Lower lobe of right lung (tissue), 2 donors: ENCODE data around the gene APBB2. TPM values are rescaled to one million over a fixed set of nuclear protein-coding genes. Genes with fewer than 3 reads are reported as not detected.
A peak's percentile ranks its signal among the peaks of the same experiment; 100 is the strongest.

Experiments
- ATAC-seq, 2 donors: fragments of 200-7000 bp; cut with Tn5 transposase; one replicate each; pipeline ENCODE4 v1.9.1; 2020 to 2022; ENCODE audit warnings: mild to moderate bottlenecking in 2 of 2, moderate library complexity in 2 of 2
- DNase-seq: peaks from one replicate; pipeline ENCODE4 v3.0.0-alpha.2; 2020
- H3K27ac ChIP-seq: fragments of 200-600 bp; one replicate; pipeline ENCODE4 v1.8.0; 2022
- H3K27me3 ChIP-seq: fragments of 200-600 bp; one replicate; pipeline ENCODE4 v1.8.0; 2022; ENCODE audit warnings: low read depth
- H3K36me3 ChIP-seq: fragments of 200-600 bp; one replicate; pipeline ENCODE4 v1.8.0; 2022; ENCODE audit warnings: mild to moderate bottlenecking
- H3K4me1 ChIP-seq: fragments of 200-600 bp; one replicate; pipeline ENCODE4 v1.8.0; 2022
- H3K4me3 ChIP-seq: fragments of 200-600 bp; one replicate; pipeline ENCODE4 v1.8.0; 2022; ENCODE audit warnings: mild to moderate bottlenecking
- H3K9me3 ChIP-seq: fragments of 200-600 bp; one replicate; pipeline ENCODE4 v1.8.0; 2022
- intact Hi-C: fragments of 100-400 bp; cut with DNase I; formaldehyde crosslinking; loops from one replicate; pipeline ENCODE4 v1.11.0; 2022
- total RNA-seq: library from RNA; stranded (reverse); fragmentation: NEBNext Ultra II Directional; extraction: Animal tissue kit (Norgen Biotek cat#: 25700); gene quantifications from one replicate; pipeline ENCODE4 v1.2.1, GENCODE V29; 2021
- TF ChIP-seq, protein P1 (sequence below): fragments of 200-600 bp; IDR thresholded peaks from one replicate; pipeline ENCODE4 v1.8.0; 2022; ENCODE audit warnings: antibody characterized with exemption, mild to moderate bottlenecking
- donor health status: DM: no; HTN: yes; CAD: no; lungs with severe emphysema.

Gene APBB2
- total RNA-seq, 1 donor from 2014 or later, result 59.3 TPM

DNA sequence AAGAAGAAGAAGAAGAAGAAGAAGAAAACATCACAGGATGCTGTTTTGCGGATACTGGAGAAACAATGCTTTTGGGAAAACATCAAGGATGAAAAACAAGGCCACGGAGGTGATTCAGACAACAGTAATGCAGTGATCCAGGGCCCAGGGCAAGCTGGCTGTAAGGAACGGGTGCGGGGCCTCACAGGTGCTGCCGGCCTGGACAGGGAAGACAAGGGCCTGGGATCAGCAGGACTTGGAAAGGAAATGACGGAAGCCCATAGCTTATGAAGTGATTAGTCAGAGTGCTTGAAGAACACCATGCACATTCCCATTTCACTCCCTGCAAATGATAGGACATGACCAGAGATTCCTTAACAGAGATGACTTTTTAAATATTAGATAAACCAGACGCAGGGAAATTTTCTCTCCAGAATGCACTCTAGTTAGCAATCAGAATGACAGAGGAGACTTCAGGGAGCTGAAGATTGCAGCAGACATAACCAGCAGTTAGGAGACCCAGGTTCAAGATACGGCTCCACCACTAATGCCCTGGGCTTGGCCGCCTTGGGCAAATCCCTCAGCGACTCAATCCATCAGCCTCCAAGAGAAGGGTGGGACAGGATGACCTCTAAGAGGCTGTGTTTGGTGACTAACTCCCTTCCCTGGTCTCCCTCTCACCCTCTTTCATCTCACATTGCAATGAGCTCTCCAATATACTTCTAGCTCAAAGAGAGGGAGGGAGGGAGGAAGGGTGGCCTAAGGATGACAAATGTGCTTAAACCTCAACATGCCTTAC is 54.1 kb downstream of the APBB2 start:
- TF ChIP-seq, protein P1, sequence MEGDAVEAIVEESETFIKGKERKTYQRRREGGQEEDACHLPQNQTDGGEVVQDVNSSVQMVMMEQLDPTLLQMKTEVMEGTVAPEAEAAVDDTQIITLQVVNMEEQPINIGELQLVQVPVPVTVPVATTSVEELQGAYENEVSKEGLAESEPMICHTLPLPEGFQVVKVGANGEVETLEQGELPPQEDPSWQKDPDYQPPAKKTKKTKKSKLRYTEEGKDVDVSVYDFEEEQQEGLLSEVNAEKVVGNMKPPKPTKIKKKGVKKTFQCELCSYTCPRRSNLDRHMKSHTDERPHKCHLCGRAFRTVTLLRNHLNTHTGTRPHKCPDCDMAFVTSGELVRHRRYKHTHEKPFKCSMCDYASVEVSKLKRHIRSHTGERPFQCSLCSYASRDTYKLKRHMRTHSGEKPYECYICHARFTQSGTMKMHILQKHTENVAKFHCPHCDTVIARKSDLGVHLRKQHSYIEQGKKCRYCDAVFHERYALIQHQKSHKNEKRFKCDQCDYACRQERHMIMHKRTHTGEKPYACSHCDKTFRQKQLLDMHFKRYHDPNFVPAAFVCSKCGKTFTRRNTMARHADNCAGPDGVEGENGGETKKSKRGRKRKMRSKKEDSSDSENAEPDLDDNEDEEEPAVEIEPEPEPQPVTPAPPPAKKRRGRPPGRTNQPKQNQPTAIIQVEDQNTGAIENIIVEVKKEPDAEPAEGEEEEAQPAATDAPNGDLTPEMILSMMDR, result no peak
- Histone ChIP-seq H3K27ac (no peak overlapping the region), H3K27me3 (no peaks in the 10 kb centered on the region), H3K4me3 (no peak overlapping the region), H3K4me1 (peaks cover 21% of the 10 kb centered on the region), H3K9me3 (no peaks in the 10 kb centered on the region), H3K36me3 (no peaks in the 10 kb centered on the region)
- no peak for DNase-seq
- peak in 1 of 2 donors; percentile 54 for ATAC-seq
- intact Hi-C loops, result no loop called here

GRCh38 chr4:41158756-41159155 is 55.6 kb downstream of the APBB2 start:
- TF ChIP-seq, protein P1, result no peak
- H3K4me3 ChIP-seq, result no peak overlapping the region
- H3K4me1 ChIP-seq, result peaks cover 29% of the 10 kb centered on the region
- no peaks in the 10 kb centered on the region for H3K36me3 ChIP-seq
- H3K9me3 ChIP-seq, result no peaks in the 10 kb centered on the region
- intact Hi-C loops, result no loop called here
- ATAC-seq, result no peak
- no peaks in the 10 kb centered on the region for H3K27me3 ChIP-seq
- H3K27ac ChIP-seq, result no peak overlapping the region
- DNase-seq, result no peak

DNA sequence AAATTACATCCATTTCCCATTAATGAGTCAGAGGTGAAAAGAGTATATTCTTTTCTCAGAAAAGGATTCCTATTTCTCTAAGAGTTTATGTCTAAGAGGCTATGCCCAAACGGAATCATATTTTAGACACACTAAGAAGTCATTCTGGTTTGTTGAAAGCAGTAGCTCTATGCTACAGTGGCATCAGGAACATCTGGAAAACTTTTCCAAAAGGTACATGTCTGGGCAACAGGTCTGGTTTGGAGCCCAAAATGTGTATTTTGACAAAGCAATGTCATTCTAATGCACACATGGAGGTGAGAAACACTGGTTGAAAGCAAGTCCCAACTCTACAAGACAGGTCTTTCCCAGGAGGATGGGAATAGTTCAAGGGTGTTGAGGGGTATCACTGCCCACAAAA is 56.1 kb downstream of the APBB2 start:
- Histone ChIP-seq H3K36me3 (no peaks in the 10 kb centered on the region), H3K9me3 (no peaks in the 10 kb centered on the region), H3K27me3 (no peaks in the 10 kb centered on the region), H3K4me3 (no peak overlapping the region), H3K27ac (no peak overlapping the region), H3K4me1 (peaks cover 29% of the 10 kb centered on the region)
- TF ChIP-seq, protein P1, result no peak
- ATAC-seq (no peak), DNase-seq (no peak)
- intact Hi-C loops, result no loop called here

- no peaks in the 10 kb centered on the region for H3K36me3 ChIP-seq
- TF ChIP-seq, protein P1, result no peak
- no peak overlapping the region for H3K27ac ChIP-seq
- peaks cover 29% of the 10 kb centered on the region for H3K4me1 ChIP-seq
- no peaks in the 10 kb centered on the region for H3K27me3 ChIP-seq
- ATAC-seq, result no peak
- intact Hi-C loops, result no loop called here
- H3K9me3 ChIP-seq, result no peaks in the 10 kb centered on the region
- H3K4me3 ChIP-seq, result no peak overlapping the region
- no peak for DNase-seq
These were observed 57.3 kb downstream of the APBB2 start for GRCh38 chr4:41157009-41157408.

DNA sequence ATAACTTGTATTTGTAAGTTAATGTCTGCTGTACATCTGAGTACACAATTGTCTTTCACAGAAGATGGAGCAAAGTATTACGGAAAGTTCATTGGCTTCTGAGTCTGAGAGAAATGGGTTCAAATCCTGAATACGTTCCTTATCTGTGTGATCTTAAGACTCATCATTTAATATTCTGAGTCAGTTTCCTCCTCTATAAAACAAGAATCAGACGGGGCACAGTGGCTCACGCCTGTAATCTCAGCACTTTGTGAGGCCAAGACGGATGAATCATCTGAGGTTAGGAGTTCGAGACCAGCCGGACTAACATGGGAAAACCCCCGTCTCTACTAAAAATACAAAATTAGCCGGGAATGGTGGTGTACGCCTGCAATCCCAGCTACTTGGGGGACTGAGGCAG is 57.8 kb downstream of the APBB2 start:
- no peak overlapping the region for H3K27ac ChIP-seq
- TF ChIP-seq, protein P1, result no peak
- H3K4me1 ChIP-seq, result peaks cover 29% of the 10 kb centered on the region
- DNase-seq (no peak), ATAC-seq (no peak)
- H3K27me3 ChIP-seq, result no peaks in the 10 kb centered on the region
- H3K9me3 ChIP-seq, result no peaks in the 10 kb centered on the region
- H3K36me3 ChIP-seq, result no peaks in the 10 kb centered on the region
- H3K4me3 ChIP-seq, result no peak overlapping the region
- intact Hi-C loops, result no loop called here
